Kasumi-1 (cell line): ENCODE data around the gene PCGF2.

Experiments
- DNase-seq, 2 experiments: peaks; one replicate each; lab custom pipeline; 2025; lab: John Stamatoyannopoulos, UW

The PCGF2 gene

DNA sequence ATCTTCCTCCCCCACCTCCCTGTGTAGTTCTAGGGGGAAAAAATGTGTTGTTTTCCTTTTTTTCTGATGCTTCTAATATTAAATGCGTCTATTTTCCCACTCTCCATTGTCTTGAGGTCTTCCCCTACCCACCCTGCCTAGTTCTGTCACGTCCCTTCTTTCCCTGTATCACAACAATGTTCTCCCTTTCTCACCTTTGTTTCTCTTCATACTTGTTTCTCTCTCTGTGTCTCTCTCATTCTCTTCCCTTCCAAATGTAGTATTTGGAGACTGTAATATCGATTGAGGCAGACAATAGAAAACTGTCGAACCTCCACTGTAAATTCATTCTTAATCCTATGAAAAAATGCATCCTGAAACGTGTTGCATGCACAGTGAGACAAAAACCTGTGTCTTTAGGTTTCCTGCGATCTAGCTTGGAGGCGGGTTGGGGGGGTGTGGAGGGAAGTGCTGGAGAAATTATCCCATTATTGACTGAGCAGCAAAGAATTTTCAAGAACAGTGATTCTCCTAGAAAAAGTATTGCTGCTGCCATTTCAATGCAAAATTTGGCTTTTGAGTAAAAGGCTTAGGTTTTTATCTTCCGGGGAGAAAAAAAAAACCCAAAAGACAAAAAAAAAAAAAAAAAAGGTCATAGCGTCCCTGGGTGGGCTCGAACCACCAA lies 3.1 kb upstream of the PCGF2 start:
- peak; percentile 31 to 39 for DNase-seq

DNA sequence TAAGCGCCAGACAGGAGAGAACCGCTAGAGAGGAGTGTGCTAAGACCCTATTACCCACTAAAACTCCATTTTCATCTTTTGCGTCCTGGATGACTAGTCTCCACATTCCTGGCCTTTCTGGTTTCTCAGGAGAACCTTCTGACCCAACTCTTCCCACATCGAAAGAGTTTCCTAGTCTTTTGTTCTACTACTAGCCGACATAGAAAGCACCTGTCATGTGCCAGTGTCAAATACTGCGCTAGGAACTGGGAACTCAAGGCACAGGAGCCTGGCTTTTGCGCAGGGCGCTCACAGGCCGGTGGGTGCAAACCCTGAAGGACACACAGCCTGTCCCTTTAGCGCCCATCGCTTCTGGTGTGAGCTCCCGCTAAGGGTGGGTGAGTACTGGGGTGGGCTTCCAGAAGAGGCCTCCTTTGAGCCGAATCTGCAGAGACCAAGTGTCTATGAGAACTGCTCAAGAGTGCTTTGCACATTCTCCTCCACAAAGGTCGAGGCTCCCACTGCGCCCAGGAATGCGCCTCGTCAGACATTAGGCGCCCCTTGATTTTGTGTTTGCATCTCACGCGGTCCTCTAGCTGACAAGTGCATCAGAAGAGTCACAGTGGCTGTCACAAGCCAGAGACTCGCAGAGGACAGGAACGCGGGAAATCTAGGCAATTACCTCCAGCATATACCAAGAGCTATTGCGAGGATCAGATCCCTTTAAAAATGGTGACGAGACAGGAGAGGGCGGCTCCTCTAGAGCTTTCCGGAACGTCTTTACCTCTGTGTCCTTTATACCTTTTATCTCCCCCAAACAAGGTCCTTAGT lies 2.4 kb upstream of the PCGF2 start:
- peak; percentile 20 to 27 for DNase-seq

GRCh38 chr17:38750044-38750311 lies 1.8 kb upstream of the PCGF2 start:
- DNase-seq, result no peak

DNA sequence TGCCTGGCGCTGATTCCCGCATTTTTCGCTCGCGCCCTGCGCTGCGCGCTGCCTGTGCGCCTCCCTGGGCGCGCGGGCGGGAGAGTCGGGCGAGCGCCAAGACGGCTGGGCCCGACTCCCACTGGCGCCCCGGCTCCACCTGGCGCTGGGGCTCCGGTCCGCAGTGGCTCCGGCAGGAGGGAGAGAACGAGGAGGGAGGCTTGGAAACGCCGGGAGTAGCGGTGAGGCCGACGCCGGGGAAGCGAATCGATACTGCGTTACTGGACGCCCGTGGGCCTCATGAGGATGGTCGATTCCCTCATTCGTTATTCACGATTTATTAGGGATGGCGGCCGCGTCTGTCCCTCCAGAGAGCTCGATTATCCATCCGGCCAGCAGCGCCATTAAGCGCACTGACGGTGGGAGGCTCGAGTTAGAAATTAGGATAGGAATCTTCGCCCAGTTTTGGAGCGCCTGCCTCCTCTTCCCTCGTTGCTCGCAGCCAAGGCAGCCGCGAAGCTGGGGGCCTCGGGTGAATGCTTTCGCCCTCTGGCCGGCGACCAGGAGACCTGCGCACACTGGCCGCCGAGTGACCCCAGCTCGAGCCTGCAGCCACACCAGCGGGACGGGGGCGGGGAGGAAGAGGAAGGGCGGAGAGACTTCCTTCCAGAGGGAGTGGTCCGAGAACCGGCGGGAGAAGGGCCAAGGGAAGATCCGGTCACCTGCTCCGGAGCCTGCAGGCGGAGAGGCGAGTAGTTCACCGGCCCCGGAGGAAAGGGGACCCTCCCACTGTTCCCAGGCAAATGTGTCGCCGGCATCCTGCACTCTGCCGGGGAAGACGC lies 1.3 kb upstream of the PCGF2 start:
- DNase-seq, result no peak

- DNase-seq, result no peak
These were observed 721 bp upstream of the PCGF2 start for GRCh38 chr17:38748892-38749222.

DNA sequence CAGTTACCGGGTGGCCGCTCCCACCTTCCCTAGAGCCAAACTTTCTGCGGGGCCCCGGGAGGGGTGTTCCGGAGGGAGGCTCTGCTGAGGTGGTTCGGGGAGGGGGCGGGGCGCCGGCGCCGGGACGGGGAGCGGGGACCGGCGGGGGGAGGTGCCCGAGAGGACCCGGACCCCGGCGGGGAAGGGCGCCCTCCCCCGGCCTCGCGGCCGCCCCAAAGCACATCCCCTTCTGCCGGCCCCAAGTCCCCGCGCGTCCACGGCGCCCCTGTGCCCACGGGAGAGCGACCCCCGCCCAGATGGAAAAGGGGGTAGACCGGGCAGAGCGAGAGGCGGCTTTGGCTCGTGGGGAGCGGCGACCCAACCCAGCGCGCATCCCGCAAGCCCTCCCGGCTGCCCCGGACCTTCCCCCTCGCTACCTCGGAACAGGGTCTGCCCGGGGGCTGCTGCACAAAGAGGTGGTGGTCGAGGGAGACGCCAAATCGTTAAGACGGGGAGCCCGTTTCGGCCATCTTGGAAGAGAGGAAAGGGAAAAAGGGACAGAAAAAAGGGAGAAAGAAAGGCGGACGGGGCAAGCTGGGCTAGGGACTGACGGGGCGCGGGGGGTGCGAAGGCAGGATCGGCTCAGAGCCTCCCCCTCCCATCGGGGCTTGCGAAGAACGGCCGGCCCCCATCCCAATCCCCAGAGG lies 530 bp downstream of the PCGF2 start:
- DNase-seq, result no peak

DNA sequence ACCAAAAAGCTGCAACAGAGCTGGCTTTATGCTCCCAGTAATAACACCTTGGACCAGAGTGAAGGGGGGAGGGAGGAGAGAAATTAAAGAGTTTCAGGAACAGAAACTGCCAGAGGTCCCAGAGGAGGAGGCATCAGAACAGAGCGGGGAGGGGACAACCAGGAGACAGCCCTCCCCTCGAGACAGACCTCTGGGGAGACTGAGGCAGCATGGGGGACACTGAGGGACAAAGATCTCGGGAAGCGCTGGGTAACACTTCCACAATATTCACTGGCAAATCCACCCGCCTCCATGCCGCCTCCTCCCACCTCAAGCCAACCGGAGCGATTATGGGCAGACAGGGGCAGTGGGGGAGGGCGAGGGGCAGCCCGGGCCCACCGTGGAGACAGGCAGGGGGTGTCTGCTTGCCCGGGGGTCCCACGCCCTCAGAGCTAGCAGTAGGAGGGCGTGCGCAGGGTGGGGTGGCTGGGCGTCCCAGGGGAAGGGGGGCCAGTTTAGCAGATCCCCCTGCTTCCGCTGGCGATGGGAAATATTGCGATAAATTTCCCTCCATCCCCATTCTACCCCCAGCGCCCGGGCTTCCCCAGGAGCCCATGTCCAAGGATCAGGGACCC lies 1.2 kb downstream of the PCGF2 start:
- DNase-seq, result no peak

DNA sequence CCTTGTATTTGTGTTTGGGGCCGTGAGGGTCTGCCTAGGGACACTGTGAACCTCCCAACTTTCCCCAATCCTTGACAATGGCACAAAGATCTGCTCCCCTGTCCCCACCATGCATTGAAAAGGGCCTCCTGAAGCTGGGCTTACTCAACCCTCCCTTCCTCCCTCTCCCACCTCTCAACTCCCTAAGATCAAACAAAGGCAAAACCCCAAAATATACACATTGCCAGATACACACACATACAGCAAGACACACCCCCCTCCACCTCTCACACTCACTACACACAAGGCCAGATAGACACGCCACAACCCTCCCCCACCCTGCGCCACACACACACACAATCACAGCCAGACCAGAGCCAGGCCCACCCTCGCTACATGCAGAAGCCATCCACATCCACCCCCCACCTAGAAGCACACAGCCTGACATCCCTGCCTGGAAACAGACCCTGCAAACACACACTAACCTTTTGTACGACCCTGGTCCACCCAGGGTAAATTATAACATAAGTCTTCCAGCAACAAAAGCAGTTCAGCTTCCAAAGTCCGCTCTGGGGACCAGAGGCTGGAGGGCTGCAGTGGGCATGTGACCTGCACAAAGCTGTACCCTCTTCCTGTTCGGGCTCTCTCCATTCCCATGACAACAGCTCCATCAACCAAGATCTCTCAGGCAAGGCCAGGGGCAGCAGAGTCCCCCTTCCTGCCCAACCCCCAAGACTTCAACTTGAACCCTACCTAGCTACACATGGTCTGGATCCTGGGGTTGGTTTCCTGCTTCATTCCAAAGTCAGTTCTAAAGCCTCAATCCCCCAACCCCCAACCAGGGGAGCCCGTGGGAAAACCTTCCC lies 1.9 kb downstream of the PCGF2 start:
- DNase-seq, result no peak

GRCh38 chr17:38745545-38745944 lies 2.6 kb downstream of the PCGF2 start:
- no peak for DNase-seq

GRCh38 chr17:38743556-38744171 lies 4.5 kb downstream of the PCGF2 start:
- no peak for DNase-seq

DNA sequence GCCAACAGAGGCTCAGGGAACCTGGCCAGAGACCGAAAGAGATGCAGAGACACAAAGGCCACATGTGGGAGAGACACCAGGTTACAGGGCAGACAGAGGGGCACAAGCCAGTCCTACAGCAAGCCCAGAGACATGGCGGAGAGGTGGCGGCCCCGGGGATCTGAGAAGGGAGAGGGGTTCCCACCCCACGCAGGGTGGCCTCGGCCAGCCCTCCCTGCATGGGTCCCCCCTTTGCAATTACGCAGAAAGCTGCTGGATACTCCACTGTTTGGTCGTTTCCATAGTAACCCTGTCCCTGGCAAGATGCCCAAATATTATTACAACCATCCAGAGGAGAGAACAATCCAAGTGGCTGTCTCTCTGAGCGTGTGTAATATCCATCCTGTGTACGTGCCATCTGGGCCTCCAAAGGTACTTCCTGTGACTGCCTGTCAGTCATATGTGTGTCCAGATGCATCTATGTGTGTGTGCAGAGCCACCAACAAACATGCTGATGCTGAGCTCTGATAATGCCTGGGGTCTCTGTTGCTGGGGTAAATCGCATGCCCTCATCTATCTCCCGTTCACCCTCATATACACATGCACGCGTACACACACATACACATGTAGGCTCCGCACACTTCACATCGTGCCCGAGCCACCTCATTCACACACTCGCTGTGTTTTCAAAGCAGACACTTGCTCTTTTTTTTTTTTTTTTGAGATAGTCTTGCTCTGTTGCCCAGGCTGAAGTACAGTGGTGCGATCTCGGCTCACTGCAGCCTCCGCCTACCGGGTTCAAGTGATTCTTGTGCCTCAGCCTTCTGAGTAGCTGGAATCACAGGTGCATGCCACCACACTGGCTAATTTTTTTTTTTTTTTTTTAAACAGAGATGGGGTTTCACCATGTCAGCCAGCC lies 5.5 kb downstream of the PCGF2 start:
- no peak for DNase-seq

- no peak for DNase-seq
These were observed 6.2 kb downstream of the PCGF2 start for GRCh38 chr17:38741921-38742410.

DNA sequence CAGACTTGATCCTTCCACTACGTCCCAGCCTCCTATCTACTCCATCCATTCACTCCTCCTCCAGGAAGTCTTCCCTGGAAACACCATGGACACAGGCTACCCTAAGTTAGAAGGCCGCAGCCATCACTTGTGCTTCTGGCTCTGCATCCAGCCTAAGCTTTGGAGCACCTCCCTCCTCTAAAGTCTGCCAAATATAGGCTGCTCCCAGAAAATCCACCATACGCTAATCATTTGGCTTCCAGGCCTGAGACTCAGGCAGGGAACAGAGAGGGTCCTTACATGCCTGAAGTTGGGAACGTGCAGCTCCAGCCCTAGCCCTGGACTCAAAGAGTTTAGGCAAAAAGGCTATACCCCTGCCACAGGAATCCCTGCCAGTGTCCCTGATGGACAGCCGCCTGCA lies 6.7 kb downstream of the PCGF2 start:
- DNase-seq, result no peak

DNA sequence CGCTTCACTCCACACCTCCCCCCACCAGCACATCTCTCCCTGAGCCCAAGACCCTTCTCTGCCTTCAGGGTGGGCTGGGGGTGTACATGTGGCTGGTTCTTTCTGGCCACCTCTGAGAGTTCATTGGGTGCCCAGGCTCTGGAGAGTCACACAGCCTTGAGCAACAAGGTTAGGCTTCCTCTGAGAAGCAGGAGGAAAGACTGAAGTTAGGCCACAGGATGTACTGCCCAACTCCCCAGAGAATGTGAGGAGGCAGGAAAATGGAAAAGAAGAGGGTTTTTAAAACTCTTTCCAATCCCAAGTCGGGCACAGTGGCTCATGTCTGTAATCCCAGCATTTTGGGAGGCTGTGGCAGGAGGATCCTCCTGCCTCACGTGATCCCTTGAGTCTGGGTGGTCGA lies 7.3 kb downstream of the PCGF2 start:
- DNase-seq, result no peak

DNA sequence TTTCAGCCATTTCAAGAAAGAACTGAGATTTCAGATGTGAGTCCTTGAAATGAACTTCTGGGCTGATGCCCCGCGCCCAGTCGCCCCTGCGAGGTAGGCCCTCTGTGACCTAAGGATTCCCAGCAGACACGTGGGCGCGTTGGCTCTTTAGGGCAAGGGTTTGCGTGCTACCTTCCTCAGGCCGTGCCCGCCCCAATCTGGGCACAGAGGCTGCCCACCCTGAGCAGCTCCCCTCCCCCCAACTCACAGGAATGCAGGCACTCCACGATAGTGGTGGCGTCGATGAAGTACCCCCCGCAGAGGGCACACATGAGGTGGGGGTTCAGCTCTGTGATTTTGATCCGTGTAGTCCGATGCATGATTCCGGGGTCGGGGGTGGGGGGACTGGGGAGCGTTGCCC lies 8.1 kb downstream of the PCGF2 start:
- no peak for DNase-seq

DNA sequence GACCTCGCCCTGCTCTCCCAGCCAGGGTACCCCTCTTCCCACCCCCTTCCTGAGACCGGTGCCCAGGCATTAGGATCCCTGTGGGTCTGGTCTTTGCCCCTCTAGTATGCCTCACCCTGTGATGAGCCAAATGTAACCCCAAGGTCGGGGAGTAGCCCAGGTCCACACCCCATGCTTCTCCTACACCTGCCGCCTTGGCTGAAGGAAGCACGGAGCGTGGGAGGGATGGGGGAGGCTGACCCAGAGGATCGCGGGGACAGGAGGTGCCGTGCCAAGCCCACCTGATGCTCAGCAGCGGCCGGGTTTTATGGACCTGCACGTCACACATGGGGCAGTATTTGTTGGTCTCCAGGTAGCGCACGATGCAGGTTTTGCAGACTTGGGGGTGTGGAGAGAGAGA lies 8.8 kb downstream of the PCGF2 start:
- no peak for DNase-seq

DNA sequence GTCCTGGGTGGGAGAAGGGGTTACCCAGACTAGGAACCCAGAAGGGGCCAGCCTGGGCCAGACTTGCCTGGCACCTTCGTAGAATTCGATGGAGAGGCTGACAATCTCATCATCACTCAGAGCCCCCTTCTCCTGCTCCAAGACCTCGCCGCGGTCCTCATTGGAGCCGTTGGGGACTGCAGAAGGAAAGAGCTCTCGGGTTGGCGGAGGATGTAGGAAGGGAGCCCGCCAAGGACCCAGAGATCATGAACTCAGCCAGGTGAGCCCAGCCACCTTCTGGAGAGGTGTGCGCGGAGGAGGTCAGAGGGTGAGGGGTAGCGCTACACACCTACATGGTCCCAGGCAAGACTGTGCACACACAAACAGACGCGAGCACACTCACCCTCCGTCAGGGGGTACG lies 9.4 kb downstream of the PCGF2 start:
- no peak for DNase-seq

- DNase-seq, result no peak
These were observed 10.0 kb downstream of the PCGF2 start for GRCh38 chr17:38738007-38738662.
